Esophagus muscularis mucosa (tissue), 4 donors: ENCODE measurements around the gene TM4SF20. TPM values are rescaled to one million over a fixed set of nuclear protein-coding genes. Genes with fewer than 3 reads are reported as not detected.
"Not testable (repeated sequence)": the region's sequence is repeated elsewhere in the genome, so short reads cannot be mapped to it uniquely, and the experiment has no call there.

ENCODE experiments used
- DNase-seq: peaks from one replicate; pipeline ENCODE4 v3.0.0-alpha.2; 2017; ENCODE audit errors: extremely low spot score
- H3K27ac ChIP-seq, 4 donors: fragments of 200-600 bp; sonication (generic); replicated peaks in 1 of 4; 1 replicate in 3 of 4; 2 replicates in 1 of 4; pipeline ENCODE4 v1.5.1; 2016 to 2019; ENCODE audit warnings: mild to moderate bottlenecking in 1 of 4
- H3K27me3 ChIP-seq, 4 donors: fragments of 200-600 bp; sonication (generic); one replicate each; pipeline versions ENCODE4 v1.5.1 to v1.6.0; 2016 to 2019
- H3K36me3 ChIP-seq, 4 donors: fragments of 200-600 bp; sonication (generic); one replicate each; pipeline ENCODE4 v1.5.1; 2016 to 2019
- H3K4me1 ChIP-seq, 4 donors: fragments of 200-600 bp; sonication (generic); one replicate each; pipeline ENCODE4 v1.5.1; 2016 to 2019
- H3K4me3 ChIP-seq, 4 donors: fragments of 200-600 bp; sonication (generic); 1 replicate in 2 of 4; 2 replicates in 2 of 4; pipeline ENCODE4 v1.5.1; 2016 to 2019; ENCODE audit warnings: mild to moderate bottlenecking in 4 of 4, moderate library complexity in 1 of 4
- H3K9me3 ChIP-seq, 4 donors: fragments of 200-600 bp; sonication (generic); 1 replicate in 3 of 4; 2 replicates in 1 of 4; pipeline ENCODE4 v1.5.1; 2016 to 2019
- EP300 ChIP-seq: sonication (generic); formaldehyde crosslinking; IDR thresholded peaks from one replicate; pipeline ENCODE4 v1.6.1; 2017; ENCODE audit warnings: antibody characterized with exemption
- POLR2A ChIP-seq: fragments of 450-650 bp; IDR thresholded peaks from one replicate; pipeline ENCODE4 v1.6.1; 2017; ENCODE audit warnings: antibody characterized with exemption, moderate library complexity, mild to moderate bottlenecking, low read depth
- POLR2AphosphoS5 ChIP-seq, 2 donors: sonication (generic); formaldehyde crosslinking; IDR thresholded peaks; one replicate each; pipeline ENCODE4 v1.6.1; 2017; ENCODE audit warnings: antibody characterized with exemption in 2 of 2
- WGBS: methylation state at CpG from one replicate; pipeline ENCODE4 v1.1.5; 2018; 5-methylcytosine and 5-hydroxymethylcytosine counted together
- intact Hi-C: fragments of 100-400 bp; cut with DNase I; formaldehyde crosslinking; loops from one replicate; pipeline ENCODE4 v1.15.1; 2023
- total RNA-seq, 4 donors: library from RNA; depleted of rRNA; stranded (reverse); fragments of >200 nt; gene quantifications; one replicate each; pipeline versions ENCODE4 v1.1.0 to v1.2.1, GENCODE V29; 2016
- TF ChIP-seq, protein P1 (sequence below), 3 experiments: fragments of 200-600 bp in 2 of 3; fragments of 450-650 bp in 1 of 3; sonication (generic) in 2 of 3; IDR thresholded peaks; one replicate each; pipeline ENCODE4 v1.5.1; 2017 to 2019; ENCODE audit warnings: antibody characterized with exemption in 3 of 3, mild to moderate bottlenecking in 2 of 3, moderate library complexity in 1 of 3

Gene TM4SF20
- total RNA-seq, 4 donors from 2014 or later, result not detected

DNA sequence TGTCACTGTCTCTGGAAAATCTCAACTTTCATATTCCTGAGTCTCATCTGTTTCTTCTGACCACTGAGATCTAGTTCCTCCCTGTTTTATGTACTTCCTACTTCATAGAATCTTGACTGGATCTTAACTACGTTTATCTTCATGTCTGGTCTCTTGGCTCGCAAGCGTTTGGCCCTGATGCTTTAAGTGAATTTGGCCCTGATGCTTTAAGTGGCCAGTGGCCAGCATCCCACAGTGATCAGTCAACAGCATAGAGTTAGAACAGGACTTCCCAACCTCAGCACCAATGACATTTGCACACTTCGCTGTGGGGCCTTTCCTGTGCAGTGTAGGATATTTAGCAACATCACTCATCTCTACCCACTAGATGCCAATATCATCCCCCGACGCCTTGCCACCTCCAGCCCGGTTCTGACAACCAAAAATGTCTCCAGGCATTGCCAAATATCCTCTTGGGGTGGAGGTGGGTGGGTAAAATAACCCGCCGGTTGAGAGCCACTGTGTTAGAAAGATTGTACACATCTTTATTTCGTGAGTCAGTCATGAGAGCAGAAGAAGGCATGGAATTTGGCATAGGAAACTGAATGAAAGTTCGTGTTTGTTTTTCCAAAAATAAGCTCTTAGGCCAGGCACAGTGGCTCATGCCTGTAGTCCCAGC lies 12.2 kb downstream of the TM4SF20 start:
- TF ChIP-seq POLR2A, result no peak
- TF ChIP-seq, protein P1, sequence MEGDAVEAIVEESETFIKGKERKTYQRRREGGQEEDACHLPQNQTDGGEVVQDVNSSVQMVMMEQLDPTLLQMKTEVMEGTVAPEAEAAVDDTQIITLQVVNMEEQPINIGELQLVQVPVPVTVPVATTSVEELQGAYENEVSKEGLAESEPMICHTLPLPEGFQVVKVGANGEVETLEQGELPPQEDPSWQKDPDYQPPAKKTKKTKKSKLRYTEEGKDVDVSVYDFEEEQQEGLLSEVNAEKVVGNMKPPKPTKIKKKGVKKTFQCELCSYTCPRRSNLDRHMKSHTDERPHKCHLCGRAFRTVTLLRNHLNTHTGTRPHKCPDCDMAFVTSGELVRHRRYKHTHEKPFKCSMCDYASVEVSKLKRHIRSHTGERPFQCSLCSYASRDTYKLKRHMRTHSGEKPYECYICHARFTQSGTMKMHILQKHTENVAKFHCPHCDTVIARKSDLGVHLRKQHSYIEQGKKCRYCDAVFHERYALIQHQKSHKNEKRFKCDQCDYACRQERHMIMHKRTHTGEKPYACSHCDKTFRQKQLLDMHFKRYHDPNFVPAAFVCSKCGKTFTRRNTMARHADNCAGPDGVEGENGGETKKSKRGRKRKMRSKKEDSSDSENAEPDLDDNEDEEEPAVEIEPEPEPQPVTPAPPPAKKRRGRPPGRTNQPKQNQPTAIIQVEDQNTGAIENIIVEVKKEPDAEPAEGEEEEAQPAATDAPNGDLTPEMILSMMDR (IDR thresholded peaks at IDR 0.05), result no peak
- peak in 1 of 2 donors; percentile 40 for TF ChIP-seq POLR2AphosphoS5 (IDR thresholded peaks at IDR 0.05)
- TF ChIP-seq EP300, result no peak
- H3K27ac ChIP-seq, result peak overlapping the region in 1 of 4 donors; percentile 57
- no peak for DNase-seq
- no peak overlapping the region for H3K4me3 ChIP-seq
- H3K4me1 ChIP-seq, result peaks cover 0 to 16% (median 4%) of the 10 kb centered on the region in 4 donors
- intact Hi-C loops, result no loop called here
- H3K36me3 ChIP-seq, result no peaks in the 10 kb centered on the region
- no peaks in the 10 kb centered on the region for H3K9me3 ChIP-seq
- 29% methylated on average over 11 of the region's 11 CpGs for WGBS
- no peaks in the 10 kb centered on the region for H3K27me3 ChIP-seq

DNA sequence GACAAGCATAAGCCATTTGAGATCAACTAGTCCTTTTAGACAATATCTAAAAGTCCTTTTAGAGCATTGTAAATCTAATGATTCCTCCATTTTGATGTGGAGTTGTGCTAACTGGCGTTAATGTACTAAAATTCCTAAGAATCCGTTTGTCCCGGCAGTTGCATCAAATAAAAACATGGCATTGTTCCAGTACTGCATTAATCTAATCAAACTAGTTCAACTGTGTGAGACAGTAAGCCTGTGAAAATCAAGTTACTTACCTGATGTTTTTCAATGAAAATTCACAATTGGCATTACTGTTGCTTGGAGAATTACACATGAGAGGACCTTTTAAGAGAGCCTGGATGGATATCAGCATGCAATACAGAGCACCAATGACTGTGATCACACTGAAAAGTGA lies 13.3 kb downstream of the TM4SF20 start:
- WGBS, result 76% methylated on average over 3 of the region's 3 CpGs
- Histone ChIP-seq H3K36me3 (peaks cover 0 to 9% (median 4%) of the 10 kb centered on the region in 4 donors), H3K4me3 (no peak overlapping the region), H3K9me3 (no peaks in the 10 kb centered on the region), H3K27me3 (no peaks in the 10 kb centered on the region), H3K27ac (no peak overlapping the region), H3K4me1 (peaks cover 0 to 16% (median 4%) of the 10 kb centered on the region in 4 donors)
- no peak for TF ChIP-seq EP300
- no peak for TF ChIP-seq POLR2AphosphoS5 (IDR thresholded peaks at IDR 0.05)
- no peak for TF ChIP-seq POLR2A
- TF ChIP-seq, protein P1 (IDR thresholded peaks at IDR 0.05), result no peak
- intact Hi-C loops, result no loop called here
- DNase-seq, result no peak

DNA sequence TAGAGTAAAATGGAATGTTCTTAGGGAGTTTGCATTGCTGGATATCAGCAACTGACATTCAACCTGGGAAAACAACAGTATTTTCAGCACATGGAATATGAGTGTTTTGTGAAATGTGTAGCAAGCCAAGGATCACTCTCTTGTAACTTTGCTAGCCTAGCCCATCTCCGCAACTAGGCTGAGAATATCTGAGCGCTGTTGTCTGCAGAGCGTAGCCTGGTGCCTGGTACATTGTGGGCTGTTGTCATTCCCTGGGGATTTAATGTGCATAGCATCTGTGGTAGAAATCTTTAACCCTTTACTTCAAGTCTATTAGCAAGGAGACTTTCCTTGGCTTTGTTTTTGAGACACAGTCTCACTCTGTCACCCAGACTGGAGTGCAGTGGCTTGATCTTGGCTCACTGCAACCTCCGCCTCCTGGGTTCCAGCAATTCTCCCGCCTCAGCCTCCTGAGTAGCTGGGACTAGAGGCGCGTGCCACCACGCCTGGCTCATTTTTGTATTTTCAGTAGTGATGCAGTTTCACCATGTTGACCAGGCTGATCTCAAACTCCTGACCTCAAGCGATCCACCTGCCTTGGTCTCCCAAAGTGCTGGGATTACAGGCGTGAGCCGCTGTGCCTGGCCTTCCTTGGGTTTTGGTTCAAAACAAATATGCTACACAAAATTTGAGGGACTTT lies 14.4 kb downstream of the TM4SF20 start:
- H3K9me3 ChIP-seq, intact Hi-C loops: not testable (repeated sequence)

DNA sequence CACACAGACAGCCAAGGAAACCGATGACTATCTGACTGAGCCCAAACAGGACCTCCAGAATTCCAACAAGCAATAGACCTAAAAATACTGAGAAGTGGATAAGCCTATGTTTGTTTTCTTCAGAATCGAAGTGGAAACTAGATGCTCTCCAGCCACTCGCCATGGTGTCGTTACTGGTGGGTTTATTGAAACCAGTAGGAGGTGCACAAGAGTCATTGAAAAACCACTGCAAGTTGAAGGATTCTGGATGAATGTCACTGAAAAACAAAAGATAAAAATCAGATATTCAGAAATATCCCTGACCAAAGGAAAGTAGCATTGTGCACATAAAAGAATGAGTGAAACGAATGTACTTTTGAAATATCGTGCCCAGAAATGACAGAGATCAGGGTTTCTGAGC lies 15.3 kb downstream of the TM4SF20 start:
- 89% methylated on average over 6 of the region's 6 CpGs for WGBS
- Histone ChIP-seq H3K4me1 (peaks cover 0 to 16% (median 4%) of the 10 kb centered on the region in 4 donors), H3K36me3 (peaks cover 6 to 30% (median 14%) of the 10 kb centered on the region in 4 donors), H3K27me3 (no peaks in the 10 kb centered on the region), H3K27ac (no peak overlapping the region), H3K9me3 (no peaks in the 10 kb centered on the region), H3K4me3 (no peak overlapping the region)
- intact Hi-C loops, result no loop called here
- TF ChIP-seq, protein P1 (IDR thresholded peaks at IDR 0.05), result no peak
- TF ChIP-seq EP300 (no peak), POLR2AphosphoS5 (IDR thresholded peaks at IDR 0.05) (no peak)
- no peak for DNase-seq

More for the DNA sequence above, 14.4 kb downstream of the TM4SF20 start:
- H3K36me3 ChIP-seq, result peaks cover 0 to 20% (median 9%) of the 10 kb centered on the region in 4 donors
- not testable (repeated sequence) for DNase-seq, H3K27ac ChIP-seq, H3K4me3 ChIP-seq, H3K27me3 ChIP-seq
- WGBS, result 90% methylated on average over 11 of the region's 11 CpGs
- peaks cover 0 to 16% (median 4%) of the 10 kb centered on the region in 4 donors for H3K4me1 ChIP-seq

DNA sequence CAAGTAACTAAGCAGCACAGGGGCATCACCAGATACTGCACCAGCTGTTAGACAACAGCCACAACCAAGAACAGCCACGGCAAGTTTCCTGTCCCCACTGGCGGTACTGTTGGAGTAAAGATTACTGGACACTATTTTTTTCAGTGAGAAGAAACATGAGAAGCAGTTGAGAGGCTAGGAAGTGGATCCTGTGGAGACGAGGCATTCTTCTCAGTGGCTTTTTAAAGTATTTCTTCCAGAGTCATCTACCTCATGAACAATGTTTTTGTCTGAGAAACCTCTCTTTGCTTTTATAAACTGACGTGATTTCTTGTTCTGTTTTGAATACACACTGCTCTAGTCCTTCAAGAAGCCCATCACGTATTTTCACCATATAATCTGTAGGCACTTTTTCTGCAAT lies 18.8 kb downstream of the TM4SF20 start:
- H3K27me3 ChIP-seq, result no peaks in the 10 kb centered on the region
- intact Hi-C loops, result no loop called here
- WGBS, result 84% methylated on average over 5 of the region's 5 CpGs
- H3K27ac ChIP-seq, result no peak overlapping the region
- no peak overlapping the region for H3K4me3 ChIP-seq
- DNase-seq, result no peak
- no peaks in the 10 kb centered on the region for H3K9me3 ChIP-seq
- TF ChIP-seq EP300 (no peak), POLR2A (no peak), POLR2AphosphoS5 (IDR thresholded peaks at IDR 0.05) (no peak)
- TF ChIP-seq, protein P1 (IDR thresholded peaks at IDR 0.05), result no peak
- no peaks in the 10 kb centered on the region for H3K4me1 ChIP-seq
- H3K36me3 ChIP-seq, result peaks cover 34 to 64% (median 47%) of the 10 kb centered on the region in 4 donors
